B cell (primary cell): ENCODE measurements around the gene STAP2. TPM values are rescaled to one million over a fixed set of nuclear protein-coding genes. Genes with fewer than 3 reads are reported as not detected.

Source experiments
- ATAC-seq: fragments of 200-7000 bp; cut with Tn5 transposase; one replicate; pipeline ENCODE4 v1.10.0; 2021; ENCODE audit warnings: low read depth, mild to moderate bottlenecking, moderate number of reproducible peaks, moderate library complexity
- CTCF ChIA-PET: fragments of 350-600 bp; sonication (Branson Sonifier 250); formaldehyde crosslinking; loops from one replicate; lab custom pipeline; 2021; ENCODE audit warnings: antibody characterized with exemption, inconsistent platforms; lab: Charles Lee
- POLR2A ChIA-PET: fragments of 350-600 bp; sonication (Branson Sonifier 250); formaldehyde crosslinking; loops from one replicate; lab custom pipeline; 2021; ENCODE audit warnings: antibody characterized with exemption; lab: Charles Lee
- DNase-seq: peaks from one replicate; pipeline ENCODE4 v3.0.0; 2013
- H2AFZ ChIP-seq: 2 replicates; pipeline ENCODE4 v1.6.1; 2012; ENCODE audit warnings: mild to moderate bottlenecking, low read depth, low read length; ENCODE audit not compliant: insufficient read depth, poor library complexity, severe bottlenecking
- H3K27ac ChIP-seq, 2 donors: 1 replicate in 1 of 2; 2 replicates in 1 of 2; pipeline ENCODE4 v1.5.1; 2012 to 2013; ENCODE audit warnings: low read length in 2 of 2, mild to moderate bottlenecking in 2 of 2, moderate library complexity in 1 of 2
- H3K27me3 ChIP-seq, 4 experiments: fragments of 200-600 bp in 1 of 4; sonication (generic) in 1 of 4; replicated peaks in 1 of 4; 1 replicate in 2 of 4; 2 replicates in 2 of 4; pipeline versions ENCODE4 v1.6.1 to v1.7.0; 2013 to 2016; ENCODE audit warnings: low read length in 3 of 4, mild to moderate bottlenecking in 2 of 4, mixed read lengths in 1 of 4, moderate library complexity in 1 of 4; ENCODE audit not compliant: insufficient read depth in 4 of 4, control insufficient read depth in 3 of 4; ENCODE audit errors: control extremely low read depth in 1 of 4
- H3K36me3 ChIP-seq, 2 experiments: replicated peaks in 1 of 2; 1 replicate in 1 of 2; 2 replicates in 1 of 2; pipeline versions ENCODE4 v1.6.1 to v1.7.1; 2013; ENCODE audit warnings: low read length in 1 of 2; ENCODE audit not compliant: insufficient read depth in 2 of 2, control insufficient read depth in 1 of 2; ENCODE audit errors: control extremely low read depth in 1 of 2, extremely low read depth in 1 of 2
- H3K4me1 ChIP-seq, 2 donors: fragments of 200-600 bp in 1 of 2; sonication (generic) in 1 of 2; 1 replicate in 1 of 2; 2 replicates in 1 of 2; pipeline versions ENCODE4 v1.5.1 to v1.6.1; 2013 to 2017; ENCODE audit warnings: low read length in 2 of 2; ENCODE audit not compliant: control insufficient read depth in 2 of 2, insufficient read depth in 2 of 2
- H3K4me2 ChIP-seq: replicated peaks from 2 replicates; pipeline ENCODE3; 2012; ENCODE audit warnings: mild to moderate bottlenecking, low read depth, low read length; ENCODE audit not compliant: poor library complexity, severe bottlenecking
- H3K4me3 ChIP-seq, 5 experiments: fragments of 200-600 bp in 1 of 5; sonication (generic) in 1 of 5; 1 replicate in 3 of 5; 2 replicates in 2 of 5; pipeline versions ENCODE4 v1.5.1 to v1.7.0; 2011 to 2016; ENCODE audit warnings: low read length in 4 of 5, mild to moderate bottlenecking in 4 of 5, low read depth in 2 of 5, control low read depth in 1 of 5, moderate library complexity in 1 of 5; ENCODE audit not compliant: insufficient read depth in 1 of 5; ENCODE audit errors: control extremely low read depth in 1 of 5, extremely low read depth in 1 of 5
- H3K79me2 ChIP-seq: fragments of 200-600 bp; sonication (generic); one replicate; pipeline ENCODE4 v1.6.0; 2016; ENCODE audit warnings: low read length; ENCODE audit not compliant: control insufficient read depth, insufficient read depth
- H3K9ac ChIP-seq: fragments of 200-600 bp; sonication (generic); 2 replicates; pipeline ENCODE4 v1.6.1; 2017; ENCODE audit warnings: mild to moderate bottlenecking, low read length, moderate library complexity
- H3K9me3 ChIP-seq, 3 donors: one replicate each; pipeline versions ENCODE4 v1.6.1 to v1.7.1; 2013; ENCODE audit warnings: low read length in 2 of 3; ENCODE audit not compliant: control insufficient read depth in 2 of 3, insufficient read depth in 1 of 3; ENCODE audit errors: control extremely low read depth in 1 of 3
- H4K20me1 ChIP-seq: 2 replicates; pipeline ENCODE4 v1.6.0; 2012; ENCODE audit warnings: mild to moderate bottlenecking, low read length; ENCODE audit not compliant: insufficient read depth, control insufficient read depth, poor library complexity, severe bottlenecking
- H3K27ac Mint-ChIP-seq: one replicate; pipeline ENCODE4 v1.8.0; 2021; ENCODE audit warnings: mixed read lengths
- H3K27me3 Mint-ChIP-seq: one replicate; pipeline ENCODE4 v1.8.0; 2021; ENCODE audit warnings: mixed read lengths
- H3K4me1 Mint-ChIP-seq: one replicate; pipeline ENCODE4 v1.8.0; 2021; ENCODE audit warnings: mixed read lengths
- H3K4me3 Mint-ChIP-seq: one replicate; pipeline ENCODE4 v1.8.0; 2021; ENCODE audit warnings: mixed read lengths
- H3K9me3 Mint-ChIP-seq: one replicate; pipeline ENCODE4 v1.8.0; 2022; ENCODE audit warnings: mixed read lengths; ENCODE audit not compliant: insufficient read depth
- CTCF ChIP-seq: fragments of 200-600 bp; IDR thresholded peaks from one replicate; pipeline ENCODE4 v1.8.0; 2022; ENCODE audit warnings: antibody characterized with exemption, mild to moderate bottlenecking
- EZH2 ChIP-seq: IDR thresholded peaks from 2 replicates; pipeline ENCODE4 v1.6.1; 2012; ENCODE audit warnings: borderline replicate concordance, low read depth, mild to moderate bottlenecking, moderate library complexity, low read length; ENCODE audit not compliant: insufficient read depth, poor library complexity, severe bottlenecking
- WGBS: methylation state at CpG from one replicate; pipeline ENCODE4 v1.1.5; 2013; ENCODE audit warnings: missing lambda C conversion rate; ENCODE audit not compliant: insufficient coverage; 5-methylcytosine and 5-hydroxymethylcytosine counted together
- intact Hi-C: fragments of 100-400 bp; cut with micrococcal nuclease; formaldehyde crosslinking; loops from one replicate; pipeline ENCODE4 v1.10.0; 2022
- polyA plus RNA-seq: library from polyadenylated mRNA; depleted of rRNA; stranded (reverse); fragments of >200 nt; gene quantifications from 2 replicates; pipeline ENCODE4 v1.2.3, GENCODE V29; 2012
- total RNA-seq, 2 donors: library from RNA; stranded (reverse); fragments of 120-200 nt in 1 of 2; gene quantifications; 1 replicate in 1 of 2; 2 replicates in 1 of 2; pipeline versions ENCODE4 v1.2.3 to v1.2.4, GENCODE V29; 2013 to 2022

STAP2 gene
- total and polyA plus RNA-seq, 2 donors (not counting 1 experiment from before 2014, with no cell fraction given) = 0.27 to 0.72 TPM

DNA sequence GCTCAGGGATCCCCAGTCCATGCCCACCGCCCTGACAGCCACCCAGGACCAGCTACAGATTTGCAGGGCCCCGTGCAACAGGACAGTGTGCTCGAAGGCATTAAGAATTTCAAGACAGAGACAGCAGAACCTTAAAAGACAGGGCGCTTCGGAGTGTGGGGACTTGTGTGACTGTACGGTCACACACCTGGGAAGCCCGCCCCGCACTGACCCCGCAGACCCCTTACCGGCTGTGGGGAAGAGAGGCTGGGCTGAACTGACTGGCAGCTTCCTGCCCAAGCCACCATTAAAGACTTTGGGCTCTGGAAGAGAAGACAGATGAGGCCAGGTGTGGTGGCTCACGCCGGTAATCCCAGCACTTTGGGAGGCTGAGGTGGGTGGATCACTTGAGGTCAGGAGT, 14.4 kb downstream of the STAP2 start:
- no peaks in the 10 kb centered on the region for H3K79me2 ChIP-seq
- ChIA-PET POLR2A (no interaction called here), CTCF (interaction anchor here (1.2 kb wide), 1 partner anchor 29 kb away, joined by 3 read pairs; no protein-coding TSS in a partner anchor)
- H3K9me3 Mint-ChIP-seq = peaks cover 3% of the 10 kb centered on the region
- peaks cover 26% of the 10 kb centered on the region for H3K4me1 Mint-ChIP-seq
- H3K9me3 ChIP-seq = peaks cover 0 to 52% (median under 1%) of the 10 kb centered on the region in 3 donors
- H3K27ac Mint-ChIP-seq = no peak overlapping the region
- no peaks in the 10 kb centered on the region for H3K36me3 ChIP-seq
- peaks cover 18 to 28% of the 10 kb centered on the region in 2 donors for H3K4me1 ChIP-seq
- intact Hi-C loops = no loop called here
- H3K27ac ChIP-seq = no peak overlapping the region
- no peak overlapping the region for H3K4me3 ChIP-seq
- H3K4me3 Mint-ChIP-seq = no peak overlapping the region
- peaks cover 0 to 11% (median 0%) of the 10 kb centered on the region in 4 experiments for H3K27me3 ChIP-seq
- WGBS = 98% methylated on average over 8 of the region's 12 CpGs
- no peak overlapping the region for H2AFZ ChIP-seq
- H3K4me2 ChIP-seq = no peak overlapping the region
- DNase-seq = no peak
- no peaks in the 10 kb centered on the region for H4K20me1 ChIP-seq
- TF ChIP-seq CTCF (no peak), EZH2 (no peak)
- H3K27me3 Mint-ChIP-seq = no peaks in the 10 kb centered on the region
- no peak for ATAC-seq
- no peak overlapping the region for H3K9ac ChIP-seq

DNA sequence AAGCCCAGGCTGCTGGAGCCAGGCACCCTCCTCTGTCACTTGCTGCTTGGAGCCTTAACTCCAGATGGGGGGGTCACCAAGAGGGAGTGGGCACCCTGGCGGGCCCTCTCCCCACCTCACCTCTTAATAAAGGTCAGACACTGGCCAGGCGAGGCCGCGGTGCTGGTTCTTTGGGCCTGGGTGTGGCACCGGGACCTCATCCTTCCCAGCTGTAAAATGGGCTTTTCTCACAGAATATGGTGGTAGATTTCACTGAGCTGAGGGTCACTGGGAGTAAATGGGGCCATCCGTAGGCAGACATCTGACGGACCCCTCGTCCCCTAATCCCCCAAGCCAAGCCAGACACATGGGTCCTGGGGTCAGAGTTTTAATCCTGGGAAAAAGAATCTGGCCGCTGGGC, 14.9 kb downstream of the STAP2 start:
- CTCF ChIA-PET = interaction anchor here (1.2 to 1.7 kb wide), 2 partner anchors 19 to 30 kb away, joined by 3 to 5 read pairs; no protein-coding TSS in a partner anchor
- peaks cover 0 to 11% (median 0%) of the 10 kb centered on the region in 4 experiments for H3K27me3 ChIP-seq
- Mint-ChIP-seq H3K4me1 (peaks cover 23% of the 10 kb centered on the region), H3K9me3 (peaks cover 4% of the 10 kb centered on the region), H3K27ac (no peak overlapping the region), H3K4me3 (no peak overlapping the region), H3K27me3 (no peaks in the 10 kb centered on the region)
- TF ChIP-seq EZH2 (no peak), CTCF (no peak)
- H3K36me3 ChIP-seq = no peaks in the 10 kb centered on the region
- ATAC-seq (no peak), DNase-seq (no peak)
- H3K79me2 ChIP-seq = no peaks in the 10 kb centered on the region
- H4K20me1 ChIP-seq = no peaks in the 10 kb centered on the region
- H3K9me3 ChIP-seq = peaks cover 0 to 53% (median 1%) of the 10 kb centered on the region in 3 donors
- peaks cover 17 to 23% of the 10 kb centered on the region in 2 donors for H3K4me1 ChIP-seq
- POLR2A ChIA-PET = no interaction called here
- no peak overlapping the region for H3K27ac ChIP-seq
- H3K9ac ChIP-seq = no peak overlapping the region
- H3K4me3 ChIP-seq = no peak overlapping the region
- intact Hi-C loops = no loop called here
- WGBS = 92% methylated on average over 4 of the region's 9 CpGs
- H3K4me2 ChIP-seq = no peak overlapping the region
- H2AFZ ChIP-seq = no peak overlapping the region
